Activated T-helper 1 cell treated with anti-CD3 and anti-CD28 coated beads, Interleukin-2, amount 50 U/mL, for 16 hours (primary cell): Measurements from ENCODE around the gene ARL6IP4.

Source experiments
- DNase-seq, 2 donors: peaks; one replicate each; pipeline ENCODE4 v3.0.0-alpha.2; 2020; ENCODE audit warnings: low read depth in 1 of 2, low spot score in 1 of 2

Gene ARL6IP4

DNA sequence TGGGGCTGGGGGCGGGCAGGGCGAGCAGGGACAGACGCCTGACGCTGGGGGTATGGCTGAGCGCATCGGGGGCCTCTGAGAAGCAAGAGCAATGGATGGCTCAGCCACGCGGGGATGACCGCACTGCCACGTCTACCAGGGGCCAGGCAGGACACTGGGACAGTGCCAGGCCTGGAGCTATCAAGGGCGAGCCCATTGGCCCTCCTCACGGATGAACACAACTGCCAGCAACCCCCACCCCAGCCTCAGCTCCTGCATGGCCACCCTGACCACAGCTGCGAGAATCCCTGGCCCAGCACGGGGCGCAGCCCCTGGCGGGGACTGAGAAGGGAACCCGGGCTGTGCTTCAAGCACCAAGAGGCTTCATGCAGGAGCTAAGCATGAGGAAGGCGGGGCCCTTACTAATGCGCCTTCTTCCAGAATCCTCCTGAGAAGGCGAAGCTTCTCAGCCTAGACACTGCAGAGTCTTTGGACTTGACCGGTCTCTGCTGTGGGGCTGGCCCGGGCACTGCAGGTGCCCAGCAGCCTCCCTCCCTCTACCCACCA lies 9.5 kb downstream of the ARL6IP4 start:
- DNase-seq = no peak

DNA sequence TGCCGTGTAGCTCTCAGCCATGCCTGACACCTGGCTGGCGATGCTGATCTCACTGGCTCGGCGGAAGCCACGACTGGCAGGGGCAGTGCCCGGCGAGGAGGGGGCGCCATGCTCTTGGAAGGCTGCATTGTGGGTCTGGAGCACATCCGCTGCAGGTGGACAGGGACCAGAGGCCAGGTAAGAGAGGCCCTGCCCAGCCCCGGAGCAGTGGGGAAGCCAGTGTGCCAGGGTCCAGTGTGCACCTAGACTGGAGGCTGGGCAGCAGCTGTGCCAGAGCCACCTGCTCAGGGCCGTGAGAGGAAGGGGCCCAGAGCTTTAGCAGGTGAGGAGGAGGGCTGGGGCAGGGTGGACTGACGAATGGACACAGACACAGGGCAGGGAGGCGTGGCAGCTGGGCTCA lies 10.1 kb downstream of the ARL6IP4 start:
- no peak for DNase-seq

DNA sequence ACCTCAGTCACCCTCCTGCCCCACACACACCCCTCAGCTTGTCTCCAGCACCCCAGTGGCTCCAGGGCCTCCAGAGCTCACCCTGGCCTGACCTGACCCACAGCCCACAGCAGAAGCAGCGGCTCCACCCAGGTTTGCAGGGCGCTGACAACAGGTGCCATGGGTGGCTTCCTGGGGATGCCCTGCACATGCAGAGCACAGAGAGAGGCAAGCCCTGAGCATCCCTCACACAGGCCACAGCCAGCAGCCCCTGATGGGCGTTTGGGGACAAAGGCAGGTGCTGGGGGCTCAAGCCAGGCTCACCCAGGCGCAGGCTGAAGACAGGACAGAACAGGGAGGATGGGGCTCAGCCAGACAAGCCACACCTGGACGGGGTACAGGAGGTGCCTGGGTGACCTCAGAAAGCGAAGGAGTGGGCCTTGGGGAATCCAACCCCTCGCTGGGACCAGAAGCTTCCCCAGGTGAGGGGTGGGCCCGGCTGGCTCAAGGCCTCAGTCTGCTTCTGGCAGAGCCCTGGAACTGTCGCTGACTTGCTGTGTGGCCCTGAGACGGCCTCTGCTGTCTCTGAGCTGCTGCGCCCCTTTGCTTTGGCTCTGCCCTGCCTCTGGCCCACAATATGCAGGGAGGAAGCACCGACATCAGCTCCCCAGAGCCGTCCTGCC lies 10.6 kb downstream of the ARL6IP4 start:
- DNase-seq = no peak

DNA sequence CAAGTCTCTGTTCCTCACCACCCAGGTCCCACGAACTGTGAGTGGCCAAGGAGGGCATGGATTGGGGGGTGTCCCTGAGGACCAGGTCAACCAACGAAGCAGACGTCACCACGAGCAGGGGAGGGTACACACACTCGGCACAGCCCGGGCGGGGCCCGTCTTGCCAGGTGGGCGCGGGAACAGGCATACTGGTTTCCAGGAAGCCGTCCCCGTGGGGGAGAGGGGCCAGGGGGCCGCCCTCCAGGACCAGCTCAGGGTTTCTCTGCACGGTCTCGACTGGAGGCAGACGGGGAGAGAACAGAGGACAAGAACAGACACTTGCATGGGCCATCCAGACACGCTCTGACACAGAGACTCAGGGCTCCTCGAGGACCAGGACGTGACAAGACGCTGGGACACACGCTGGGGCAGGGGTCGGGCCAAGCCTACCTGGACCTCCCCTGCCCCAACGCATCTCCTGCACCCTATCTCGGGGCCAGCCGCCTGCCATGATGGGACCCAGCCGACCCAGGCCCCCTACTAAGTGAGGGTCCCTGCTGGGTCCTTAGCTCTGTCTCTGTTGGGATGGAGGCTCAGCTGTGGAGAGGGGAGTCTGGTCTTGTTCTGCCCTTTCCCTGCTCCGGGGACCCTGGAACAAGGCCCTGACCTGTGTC lies 11.3 kb downstream of the ARL6IP4 start:
- DNase-seq = no peak

DNA sequence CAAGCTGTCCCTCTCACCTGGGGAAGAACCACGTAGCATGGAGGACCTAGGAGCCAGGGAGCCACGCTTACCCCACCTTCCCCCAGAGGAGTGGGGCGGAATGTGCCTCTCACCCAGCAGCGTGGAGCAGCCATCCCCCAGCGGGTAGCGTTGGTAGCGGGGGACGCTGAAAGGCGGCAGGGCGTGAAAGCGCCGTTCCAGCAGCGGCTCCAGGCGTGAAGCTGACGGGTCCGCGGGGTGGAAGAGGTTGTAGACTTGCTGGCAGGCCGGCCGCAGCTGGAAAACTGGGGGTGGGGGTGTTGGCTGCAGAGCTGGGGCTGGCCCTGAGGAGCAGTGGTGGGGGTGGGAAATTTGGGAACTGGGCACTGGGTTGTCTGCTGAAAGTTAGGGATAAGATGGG lies 11.9 kb downstream of the ARL6IP4 start:
- DNase-seq = no peak

DNA sequence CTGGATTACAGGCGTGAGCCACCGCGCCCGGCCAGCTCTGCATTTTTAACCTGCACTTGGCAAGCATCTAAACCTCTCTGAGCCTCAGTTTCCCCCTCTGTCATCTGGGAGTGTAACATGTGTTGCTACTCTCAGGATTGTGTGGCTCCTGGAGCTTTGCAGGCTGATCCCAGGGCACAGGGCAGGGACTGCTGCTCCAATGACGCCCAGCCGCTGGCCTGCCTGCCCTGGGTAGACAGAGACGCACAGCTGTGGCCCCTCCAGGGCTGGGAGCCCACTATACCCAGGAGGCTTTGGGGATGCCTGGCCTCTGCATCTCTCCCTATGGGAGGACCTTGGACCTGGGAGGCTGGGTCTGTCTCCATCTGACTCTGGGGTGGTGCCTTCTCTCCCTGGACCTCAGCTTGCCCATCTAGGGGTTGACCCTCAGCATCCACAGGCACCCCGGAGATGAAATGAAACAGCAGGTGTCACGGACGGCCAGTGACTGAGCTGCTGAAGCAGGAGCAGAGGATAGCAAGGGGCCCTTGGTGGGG lies 13.7 kb downstream of the ARL6IP4 start:
- DNase-seq = no peak

DNA sequence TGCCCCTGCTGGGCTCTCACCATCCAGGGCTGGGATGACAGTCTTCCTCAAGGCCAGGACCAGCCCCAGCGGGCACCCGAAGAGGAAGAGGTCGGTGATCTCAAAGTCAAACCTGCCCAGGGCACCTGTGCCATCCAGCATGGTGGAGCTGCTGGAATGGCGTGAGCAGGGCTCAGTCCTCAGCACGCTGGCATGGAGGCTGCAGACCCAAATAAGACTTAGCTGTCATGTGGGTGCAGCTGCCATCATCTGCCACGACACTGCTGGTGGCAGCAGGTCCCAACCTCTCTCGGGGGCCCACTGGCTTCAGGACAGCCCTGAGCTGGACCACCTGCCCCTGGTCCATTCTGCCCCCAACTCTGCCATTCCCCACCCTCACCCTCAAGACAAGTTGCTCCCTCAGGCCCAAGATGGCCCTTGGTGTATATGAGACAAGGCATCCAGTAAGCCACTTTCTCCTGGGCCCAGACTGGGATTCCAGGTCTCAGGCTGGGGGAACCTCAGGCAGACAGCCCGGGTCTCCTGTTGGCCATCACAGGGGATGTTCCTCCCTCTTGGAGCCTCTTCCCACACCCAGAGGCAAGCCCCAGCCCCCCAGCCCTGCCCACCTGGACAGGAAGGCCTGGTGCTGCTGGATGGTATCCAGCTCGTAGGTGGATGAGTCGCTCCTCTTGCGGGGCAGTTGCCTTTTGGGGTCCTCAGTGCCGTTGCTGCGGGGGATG lies 14.5 kb downstream of the ARL6IP4 start:
- no peak for DNase-seq

DNA sequence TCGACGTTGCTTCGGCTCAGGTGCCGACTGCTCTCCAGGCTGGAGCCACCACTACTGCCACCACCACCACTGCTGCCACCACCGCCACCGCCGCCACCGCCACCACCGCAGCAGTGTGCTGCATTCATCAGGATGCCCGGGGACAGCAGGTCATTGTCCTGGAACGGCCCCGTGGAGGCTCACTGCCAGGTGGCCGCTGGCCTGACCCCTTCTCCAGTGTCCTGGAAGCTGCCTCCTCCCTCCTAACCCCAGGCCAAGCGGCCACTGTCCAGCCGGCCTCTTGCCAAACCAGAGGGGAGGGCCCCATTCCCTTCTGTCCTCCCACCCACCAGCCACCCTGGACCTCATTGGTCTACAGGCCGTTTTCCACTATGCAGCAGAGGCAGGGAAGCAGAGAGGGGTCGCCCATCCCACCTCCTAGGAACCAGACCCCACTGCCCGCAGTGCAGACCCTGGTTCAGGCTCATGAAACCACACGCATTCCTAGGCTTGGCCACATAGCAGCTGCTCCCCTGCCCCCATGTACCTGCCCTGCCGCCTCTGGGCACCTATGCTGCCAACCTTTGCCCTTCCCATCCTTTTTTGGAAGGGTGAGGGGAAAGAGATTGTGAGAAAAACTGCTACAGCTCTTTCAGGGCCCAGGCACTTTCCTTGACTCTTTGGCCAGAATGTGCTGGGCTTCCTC lies 15.2 kb downstream of the ARL6IP4 start:
- DNase-seq = no peak

DNA sequence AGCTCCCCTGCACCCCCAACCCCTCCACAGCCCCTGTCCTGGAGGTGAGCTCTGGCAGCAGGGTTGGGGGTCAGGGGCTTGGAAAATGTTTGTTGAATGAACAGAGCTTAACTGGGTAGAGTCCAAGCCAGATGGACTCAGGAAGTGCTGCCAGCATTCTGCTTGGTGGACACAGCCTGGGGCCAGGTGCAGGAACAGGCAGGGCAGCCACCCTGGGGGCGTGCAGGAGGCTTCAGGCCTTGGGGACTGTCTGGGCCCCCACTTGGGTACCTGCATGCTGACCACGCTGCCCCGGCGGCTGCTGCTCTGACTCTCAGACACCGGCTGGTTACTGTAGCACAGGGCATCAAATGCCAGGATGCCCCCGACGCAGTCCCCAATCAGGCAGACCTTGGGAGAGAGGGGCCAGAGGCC lies 15.7 kb downstream of the ARL6IP4 start:
- DNase-seq = no peak

DNA sequence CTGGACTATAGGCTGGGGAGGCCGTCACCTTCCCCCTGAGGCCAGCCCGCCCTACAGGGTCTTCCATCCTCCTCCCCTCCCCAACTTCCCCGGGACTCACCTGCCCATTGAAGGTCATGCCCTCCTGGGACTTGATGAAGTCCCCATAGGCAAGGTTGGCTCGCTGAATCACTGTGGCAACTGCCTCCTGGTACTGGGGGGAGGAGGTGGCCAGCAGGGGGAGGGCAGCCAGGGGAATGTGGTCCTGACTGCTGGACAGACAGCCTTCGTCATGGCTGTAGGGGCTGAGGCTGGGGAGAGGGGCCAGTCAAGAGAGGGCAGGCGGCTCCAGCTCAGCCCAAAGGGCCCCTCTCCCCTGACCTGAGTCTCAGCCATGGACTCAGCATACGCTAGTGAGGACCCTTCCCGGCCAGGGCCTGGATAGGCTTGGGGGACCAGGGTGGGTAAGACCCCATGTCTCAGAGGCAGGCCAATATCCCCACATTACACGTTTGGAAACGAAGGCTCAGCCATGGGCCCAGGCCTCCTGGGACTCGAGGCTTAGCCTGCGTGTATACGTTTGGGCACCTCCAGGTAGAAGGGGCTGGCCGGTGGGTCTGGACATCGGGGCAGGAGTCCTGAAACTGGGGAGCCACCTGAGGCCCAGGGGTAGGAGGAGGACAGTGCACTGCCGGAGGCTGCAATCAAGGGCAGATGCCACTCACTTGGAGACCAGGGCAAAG lies 16.3 kb downstream of the ARL6IP4 start:
- no peak for DNase-seq

DNA sequence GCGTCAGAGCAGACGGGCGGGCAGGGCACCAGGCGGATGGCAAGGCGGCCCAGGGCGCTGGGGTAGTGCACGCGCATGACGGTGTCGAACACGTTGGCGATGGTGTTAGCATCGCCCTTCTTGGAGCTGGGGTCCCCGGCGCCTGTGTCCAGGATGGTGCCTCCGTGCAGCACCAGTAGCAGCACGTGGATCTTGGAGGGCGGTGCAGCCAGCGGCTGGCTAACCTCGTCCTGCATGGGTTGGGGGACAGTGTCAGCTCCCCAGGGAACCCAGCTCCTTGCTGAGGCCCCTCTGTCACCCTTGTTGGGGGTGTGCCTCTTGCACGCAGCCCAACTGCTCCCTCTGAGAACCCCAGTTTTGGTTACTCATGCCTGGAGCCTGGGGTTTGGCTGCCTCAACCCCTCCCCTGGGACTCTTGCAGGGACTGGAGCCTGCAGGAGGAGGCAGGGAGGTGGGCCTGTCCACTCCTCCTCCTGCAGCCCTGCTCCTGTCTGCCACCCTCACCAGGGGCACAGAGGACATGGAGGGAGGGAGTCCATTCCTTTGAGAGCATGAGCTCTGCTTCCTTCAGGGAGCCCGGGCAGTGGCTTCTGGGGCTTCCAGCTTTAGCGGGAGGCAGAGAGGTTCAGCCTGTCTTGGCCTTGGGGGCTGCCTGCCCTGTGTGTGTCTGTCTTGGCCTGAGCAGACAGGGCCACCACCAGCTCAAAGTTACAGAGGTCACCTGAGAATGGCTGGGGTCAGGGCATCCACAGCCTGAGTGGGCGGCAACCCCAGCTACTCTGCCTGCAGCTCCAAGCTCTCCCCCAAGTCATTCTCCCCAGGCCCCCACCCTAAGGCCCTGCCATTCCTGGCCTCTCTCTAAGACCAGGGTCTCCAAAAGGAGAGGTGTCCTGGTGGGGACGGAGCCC lies 17.1 kb downstream of the ARL6IP4 start:
- DNase-seq = no peak

DNA sequence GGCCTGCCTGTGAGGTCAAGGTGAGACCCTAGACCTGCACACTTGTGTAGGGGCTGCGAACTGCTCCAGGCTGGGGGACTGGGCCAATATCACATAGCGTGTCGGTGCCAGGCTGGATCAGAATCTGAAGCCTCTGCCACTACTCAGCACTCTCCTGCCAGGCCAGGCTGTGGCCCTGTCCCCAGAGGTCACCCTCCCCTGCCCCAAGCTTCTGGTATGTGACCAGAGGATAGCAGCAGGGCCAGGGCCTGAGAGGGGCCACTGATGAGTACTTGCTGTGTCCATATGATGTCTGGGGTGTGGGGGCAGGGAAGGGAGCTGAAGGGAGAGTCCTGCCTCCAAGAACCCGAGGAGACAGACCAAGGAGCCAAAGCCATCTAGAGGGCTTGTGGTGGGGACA lies 17.8 kb downstream of the ARL6IP4 start:
- no peak for DNase-seq

DNA sequence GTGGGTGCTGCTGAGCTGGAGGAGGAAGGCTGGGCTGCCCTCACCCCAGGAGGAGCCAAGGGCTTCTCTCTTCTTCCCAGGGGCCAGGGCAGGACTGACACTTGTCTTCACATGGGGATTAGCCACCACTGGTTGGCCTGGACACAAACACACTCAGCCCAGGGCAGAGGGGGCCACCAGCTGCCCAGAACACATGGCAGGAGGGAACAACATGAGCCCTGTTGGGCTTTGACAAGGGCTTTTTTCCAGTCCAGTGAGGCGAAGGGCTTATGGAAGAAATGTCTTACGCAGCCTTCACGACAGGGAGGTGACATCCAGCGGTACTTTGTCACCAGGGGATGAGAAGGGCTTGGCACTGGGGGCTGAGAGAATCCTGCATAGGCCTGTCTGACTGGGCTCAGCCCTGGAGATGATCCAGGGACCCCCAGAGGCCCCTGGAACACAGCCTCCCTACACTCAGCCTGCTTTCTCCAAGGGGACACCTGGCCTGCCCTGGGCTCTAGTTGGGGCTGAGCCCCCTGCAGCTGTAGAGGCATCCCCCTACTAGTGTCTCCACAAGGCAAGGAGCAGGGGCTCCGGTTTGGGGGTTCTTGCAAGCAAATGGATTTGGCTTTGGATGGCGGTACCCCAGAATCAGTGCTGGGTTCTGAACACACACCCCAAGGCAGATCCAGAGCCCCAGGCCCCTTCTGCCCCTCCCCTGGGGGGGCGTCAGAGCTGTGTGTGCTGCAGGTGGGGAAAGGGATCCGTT lies 18.9 kb downstream of the ARL6IP4 start:
- DNase-seq = no peak

DNA sequence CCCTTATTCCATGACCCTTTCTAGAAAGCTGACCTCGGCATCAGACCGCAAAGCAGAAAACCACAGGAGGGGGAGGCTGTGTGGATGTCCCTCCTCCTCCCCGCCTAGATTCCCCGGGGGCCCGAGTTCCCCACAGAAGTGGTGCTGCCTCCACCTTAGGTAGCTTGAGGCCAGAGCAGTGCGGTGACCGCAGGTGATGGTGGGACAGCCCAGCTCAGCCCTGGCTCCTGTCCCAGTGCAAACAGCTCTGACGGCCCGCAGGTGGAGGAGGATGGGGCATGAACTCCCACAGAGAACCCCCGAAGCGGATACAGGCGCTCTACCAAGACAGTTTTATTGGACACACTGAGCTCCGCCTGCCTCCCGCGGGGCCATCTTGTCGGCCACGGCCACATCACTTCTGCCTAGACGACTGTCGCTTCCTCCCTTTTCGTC lies 19.5 kb downstream of the ARL6IP4 start:
- DNase-seq = no peak

DNA sequence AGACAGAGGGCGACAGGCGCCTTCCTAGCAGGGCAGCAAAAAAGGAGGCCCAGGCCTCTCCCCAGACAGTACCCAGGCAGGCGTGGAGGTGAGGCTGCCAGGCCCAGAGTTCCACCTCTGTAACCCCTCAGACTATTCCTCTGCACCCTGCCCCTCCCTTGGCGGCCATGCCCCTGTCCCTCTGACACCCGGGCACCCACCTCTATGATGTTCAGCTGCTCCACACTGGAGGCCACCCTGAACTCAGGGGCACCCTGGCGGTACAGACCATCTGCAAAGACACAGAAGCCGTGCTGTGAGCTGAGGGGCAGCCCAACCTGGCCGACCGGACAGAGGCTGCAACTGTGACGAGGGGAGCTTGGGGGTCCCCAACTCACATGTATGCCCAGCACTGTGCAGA lies 20.1 kb downstream of the ARL6IP4 start:
- no peak for DNase-seq

DNA sequence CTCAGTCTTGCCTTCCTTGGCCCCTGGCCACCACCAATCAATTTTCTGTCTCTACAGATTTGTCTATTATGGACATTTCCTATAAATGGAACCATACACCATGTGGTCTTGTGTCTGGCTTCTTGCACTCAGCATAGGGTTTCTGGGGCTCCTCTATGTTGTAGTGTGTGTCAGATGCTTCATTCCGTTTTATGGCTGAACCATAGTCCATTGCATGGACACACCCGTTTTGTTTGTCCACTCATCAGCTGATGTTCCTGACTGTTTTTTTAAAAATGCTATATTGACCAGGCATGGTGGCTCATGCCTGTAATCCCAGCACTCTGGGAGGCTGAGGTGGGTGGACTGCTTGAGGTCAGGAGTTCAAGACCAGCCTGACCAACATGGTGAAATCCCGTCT lies 21.0 kb downstream of the ARL6IP4 start:
- no peak for DNase-seq

DNA sequence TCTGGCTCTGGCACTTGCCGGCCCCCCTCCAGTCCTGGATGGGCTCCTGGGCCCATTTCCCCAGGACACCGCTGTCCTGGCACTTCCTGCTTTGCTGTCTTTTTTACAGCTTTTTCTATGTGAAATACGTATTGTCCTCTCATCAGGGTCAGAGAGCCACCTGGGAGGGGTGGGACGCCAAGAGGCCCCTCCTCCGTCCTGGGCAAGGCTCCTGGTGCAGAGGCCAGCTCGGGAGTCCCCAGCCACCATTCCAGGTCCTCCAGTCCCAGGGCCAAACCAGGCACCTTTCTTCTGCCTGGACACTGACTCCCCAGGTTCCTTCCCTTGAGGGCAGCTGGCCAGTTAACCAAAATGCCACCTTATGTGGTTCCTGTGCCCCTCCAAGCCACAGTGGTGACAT lies 22.8 kb downstream of the ARL6IP4 start:
- no peak for DNase-seq

DNA sequence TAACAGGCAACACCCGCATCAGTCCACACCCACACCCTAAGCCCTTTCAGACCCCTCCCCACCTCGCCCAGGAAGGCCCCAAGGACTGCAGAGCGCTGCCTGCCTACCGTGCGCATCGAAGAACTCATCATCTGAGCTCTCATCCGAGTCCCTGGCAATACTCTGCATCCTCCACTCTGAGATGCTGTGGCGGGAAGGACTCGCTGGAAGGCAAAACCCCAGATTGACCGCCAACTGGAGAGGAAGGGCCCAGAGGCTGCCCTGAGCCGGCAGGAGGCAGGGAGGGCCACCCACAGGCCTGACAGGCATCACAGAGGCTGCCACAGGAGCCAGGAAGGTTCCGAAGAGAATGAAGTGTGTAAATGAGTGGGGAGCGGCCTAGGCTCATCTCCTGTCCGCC lies 23.8 kb downstream of the ARL6IP4 start:
- no peak for DNase-seq

DNA sequence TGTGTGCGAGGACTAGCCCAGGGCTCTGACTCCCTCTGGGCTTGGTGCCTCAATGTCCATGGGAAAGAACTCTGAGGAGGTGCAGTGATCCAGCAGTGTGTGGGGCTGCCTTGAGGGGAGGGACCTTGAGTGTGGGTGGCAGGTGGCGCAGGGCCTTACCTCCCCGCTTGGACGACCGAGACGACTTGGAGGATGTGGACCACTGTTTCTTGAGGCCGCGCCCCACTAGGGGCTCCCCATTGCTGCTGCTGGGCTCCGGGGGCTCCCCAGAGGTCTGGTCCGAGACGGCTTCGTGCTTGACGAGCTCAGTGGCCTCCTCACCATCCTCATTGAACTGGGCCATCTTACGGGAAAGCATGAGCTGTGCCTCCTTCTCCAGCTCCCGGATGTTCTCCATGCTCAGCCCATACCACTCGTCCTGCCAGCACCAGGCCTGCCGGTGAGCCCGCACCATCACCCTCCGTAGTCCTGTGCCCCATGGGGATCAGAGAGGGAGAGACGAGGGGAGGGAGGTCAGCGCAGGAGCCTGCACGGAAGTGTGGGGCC lies 24.7 kb downstream of the ARL6IP4 start:
- no peak for DNase-seq
